ENCODE measurements around the gene THPO. TPM values are rescaled to one million over a fixed set of nuclear protein-coding genes. Genes with fewer than 3 reads are reported as not detected.

THPO gene
- total RNA-seq, result 0.16 TPM in 1 of 2 replicates, not detected in the other
- polyA plus RNA-seq (2012), result 0.72 TPM

GRCh38 chr3:184377882-184378445 is at the start of gene THPO:
Gene THPO (minus strand): TSS chr3:184378207. CDS start chr3:184376259, 1,948 bp downstream.
- no peak for DNase-seq (ENCODE audit: low read depth)

- no peak for DNase-seq (ENCODE audit: low read depth)
These were observed 48.7 kb upstream of the THPO start for GRCh38 chr3:184426691-184427141.

- DNase-seq (ENCODE audit: low read depth), result no peak
These were observed 45.6 kb upstream of the THPO start for GRCh38 chr3:184423561-184423960.

- DNase-seq (ENCODE audit: low read depth), result peak; percentile 87
These were observed 41.2 kb upstream of the THPO start for GRCh38 chr3:184419171-184419570.

- peak; percentile 92 for DNase-seq (ENCODE audit: low read depth)
These were observed 39.8 kb upstream of the THPO start for GRCh38 chr3:184417619-184418327.

GRCh38 chr3:184415203-184415490 is 37.1 kb upstream of the THPO start:
- no peak for DNase-seq (ENCODE audit: low read depth)

- DNase-seq (ENCODE audit: low read depth), result no peak
These were observed 36.6 kb upstream of the THPO start for GRCh38 chr3:184414418-184415202.

GRCh38 chr3:184409946-184410500 is 32.0 kb upstream of the THPO start:
- DNase-seq (ENCODE audit: low read depth), result no peak

- DNase-seq (ENCODE audit: low read depth), result no peak
These were observed 31.4 kb upstream of the THPO start for GRCh38 chr3:184409331-184409926.

GRCh38 chr3:184405075-184406030 is 27.3 kb upstream of the THPO start:
- no peak for DNase-seq (ENCODE audit: low read depth)

- peak; percentile 64 for DNase-seq (ENCODE audit: low read depth)
These were observed 21.4 kb upstream of the THPO start for GRCh38 chr3:184399410-184399809.

GRCh38 chr3:184395320-184395660 is 17.3 kb upstream of the THPO start:
- peak; percentile 81 for DNase-seq (ENCODE audit: low read depth)

- DNase-seq (ENCODE audit: low read depth), result no peak
These were observed 13.3 kb upstream of the THPO start for GRCh38 chr3:184391266-184391665.

GRCh38 chr3:184389935-184390528 is 12.0 kb upstream of the THPO start:
- no peak for DNase-seq (ENCODE audit: low read depth)

GRCh38 chr3:184389384-184389783 is 11.4 kb upstream of the THPO start:
- DNase-seq (ENCODE audit: low read depth), result no peak

GRCh38 chr3:184388936-184389230 is 10.9 kb upstream of the THPO start:
- DNase-seq (ENCODE audit: low read depth), result no peak

- DNase-seq (ENCODE audit: low read depth), result no peak
These were observed 10.3 kb upstream of the THPO start for GRCh38 chr3:184388164-184388935.

GRCh38 chr3:184387174-184387714 is 9.2 kb upstream of the THPO start:
- no peak for DNase-seq (ENCODE audit: low read depth)

Measured in myocyte (in vitro differentiated cells).